Measurements from ENCODE around the gene HYI.

The HYI gene

GRCh38 chr1:43432171-43432860 is 21.4 kb downstream of the HYI start:
- Mint-ChIP-seq H3K4me3 (no peak overlapping the region), H3K27ac (no peak overlapping the region), H3K27me3 (no peaks in the 10 kb centered on the region), H3K36me3 (no peaks in the 10 kb centered on the region), H3K9me3 (ENCODE audit: low read depth) (no peaks in the 10 kb centered on the region), H3K4me1 (ENCODE audit: low read depth) (no peaks in the 10 kb centered on the region)

GRCh38 chr1:43431676-43432075 is 22.1 kb downstream of the HYI start:
- H3K9me3 Mint-ChIP-seq (ENCODE audit: low read depth): no peaks in the 10 kb centered on the region
- H3K36me3 Mint-ChIP-seq: no peaks in the 10 kb centered on the region
- H3K27ac Mint-ChIP-seq: no peak overlapping the region
- H3K4me3 Mint-ChIP-seq: no peak overlapping the region
- H3K27me3 Mint-ChIP-seq: no peaks in the 10 kb centered on the region
- H3K4me1 Mint-ChIP-seq (ENCODE audit: low read depth): no peaks in the 10 kb centered on the region

GRCh38 chr1:43430831-43431230 is 22.9 kb downstream of the HYI start:
- Mint-ChIP-seq H3K27me3 (no peaks in the 10 kb centered on the region), H3K36me3 (no peaks in the 10 kb centered on the region), H3K27ac (no peak overlapping the region), H3K4me1 (ENCODE audit: low read depth) (no peaks in the 10 kb centered on the region), H3K9me3 (ENCODE audit: low read depth) (no peaks in the 10 kb centered on the region), H3K4me3 (no peak overlapping the region)

- no peaks in the 10 kb centered on the region for H3K27me3 Mint-ChIP-seq
- no peaks in the 10 kb centered on the region for H3K36me3 Mint-ChIP-seq
Observed at GRCh38 chr1:43427941-43428340, 25.8 kb downstream of the HYI start.

GRCh38 chr1:43427524-43427923 is 26.2 kb downstream of the HYI start:
- H3K9me3 Mint-ChIP-seq (ENCODE audit: low read depth): no peaks in the 10 kb centered on the region

More at GRCh38 chr1:43427941-43428340, 25.8 kb downstream of the HYI start:
- H3K4me3 Mint-ChIP-seq: no peak overlapping the region
- no peak overlapping the region for H3K27ac Mint-ChIP-seq
- no peaks in the 10 kb centered on the region for H3K4me1 Mint-ChIP-seq (ENCODE audit: low read depth)
- H3K9me3 Mint-ChIP-seq (ENCODE audit: low read depth): no peaks in the 10 kb centered on the region

GRCh38 chr1:43426221-43426620 is 27.5 kb downstream of the HYI start:
- Mint-ChIP-seq H3K27ac (no peak overlapping the region), H3K36me3 (no peaks in the 10 kb centered on the region), H3K27me3 (no peaks in the 10 kb centered on the region), H3K4me3 (no peak overlapping the region), H3K9me3 (ENCODE audit: low read depth) (no peaks in the 10 kb centered on the region), H3K4me1 (ENCODE audit: low read depth) (no peaks in the 10 kb centered on the region)

More at GRCh38 chr1:43427524-43427923, 26.2 kb downstream of the HYI start:
- Mint-ChIP-seq H3K4me3 (no peak overlapping the region), H3K36me3 (no peaks in the 10 kb centered on the region), H3K27me3 (no peaks in the 10 kb centered on the region), H3K4me1 (ENCODE audit: low read depth) (no peaks in the 10 kb centered on the region), H3K27ac (no peak overlapping the region)

GRCh38 chr1:43425045-43425444 is 28.7 kb downstream of the HYI start:
- no peaks in the 10 kb centered on the region for H3K36me3 Mint-ChIP-seq

GRCh38 chr1:43423672-43424550 is 29.8 kb downstream of the HYI start:
- Mint-ChIP-seq H3K4me1 (ENCODE audit: low read depth) (no peaks in the 10 kb centered on the region), H3K9me3 (ENCODE audit: low read depth) (no peaks in the 10 kb centered on the region), H3K27ac (no peak overlapping the region), H3K27me3 (no peaks in the 10 kb centered on the region), H3K4me3 (no peak overlapping the region), H3K36me3 (no peaks in the 10 kb centered on the region)

More at GRCh38 chr1:43425045-43425444, 28.7 kb downstream of the HYI start:
- no peaks in the 10 kb centered on the region for H3K4me1 Mint-ChIP-seq (ENCODE audit: low read depth)
- no peaks in the 10 kb centered on the region for H3K27me3 Mint-ChIP-seq
- no peak overlapping the region for H3K27ac Mint-ChIP-seq
- no peak overlapping the region for H3K4me3 Mint-ChIP-seq
- H3K9me3 Mint-ChIP-seq (ENCODE audit: low read depth): no peaks in the 10 kb centered on the region

- no peaks in the 10 kb centered on the region for H3K27me3 Mint-ChIP-seq
- H3K4me1 Mint-ChIP-seq (ENCODE audit: low read depth): no peaks in the 10 kb centered on the region
- no peak overlapping the region for H3K4me3 Mint-ChIP-seq
- no peaks in the 10 kb centered on the region for H3K9me3 Mint-ChIP-seq (ENCODE audit: low read depth)
- H3K27ac Mint-ChIP-seq: no peak overlapping the region
- no peaks in the 10 kb centered on the region for H3K36me3 Mint-ChIP-seq
Observed at GRCh38 chr1:43422995-43423671, 30.6 kb downstream of the HYI start.

- Mint-ChIP-seq H3K9me3 (ENCODE audit: low read depth) (no peaks in the 10 kb centered on the region), H3K27ac (no peak overlapping the region), H3K36me3 (no peaks in the 10 kb centered on the region), H3K4me3 (no peak overlapping the region), H3K27me3 (no peaks in the 10 kb centered on the region), H3K4me1 (ENCODE audit: low read depth) (no peaks in the 10 kb centered on the region)
Observed at GRCh38 chr1:43421976-43422750, 31.6 kb downstream of the HYI start.

- H3K27me3 Mint-ChIP-seq: no peaks in the 10 kb centered on the region
- H3K4me1 Mint-ChIP-seq (ENCODE audit: low read depth): no peaks in the 10 kb centered on the region
- no peaks in the 10 kb centered on the region for H3K36me3 Mint-ChIP-seq
- H3K27ac Mint-ChIP-seq: no peak overlapping the region
- H3K9me3 Mint-ChIP-seq (ENCODE audit: low read depth): no peaks in the 10 kb centered on the region
- no peak overlapping the region for H3K4me3 Mint-ChIP-seq
Observed at GRCh38 chr1:43421396-43421795, 32.3 kb downstream of the HYI start.

- Mint-ChIP-seq H3K27ac (no peak overlapping the region), H3K4me3 (no peak overlapping the region), H3K4me1 (ENCODE audit: low read depth) (no peaks in the 10 kb centered on the region), H3K36me3 (no peaks in the 10 kb centered on the region), H3K9me3 (ENCODE audit: low read depth) (no peaks in the 10 kb centered on the region), H3K27me3 (no peaks in the 10 kb centered on the region)
Observed at GRCh38 chr1:43420874-43421273, 32.9 kb downstream of the HYI start.

GRCh38 chr1:43419627-43420425 is 33.9 kb downstream of the HYI start:
- H3K4me3 Mint-ChIP-seq: no peak overlapping the region
- H3K36me3 Mint-ChIP-seq: no peaks in the 10 kb centered on the region
- no peaks in the 10 kb centered on the region for H3K4me1 Mint-ChIP-seq (ENCODE audit: low read depth)
- H3K27ac Mint-ChIP-seq: no peak overlapping the region
- no peaks in the 10 kb centered on the region for H3K9me3 Mint-ChIP-seq (ENCODE audit: low read depth)
- no peaks in the 10 kb centered on the region for H3K27me3 Mint-ChIP-seq

- Mint-ChIP-seq H3K27me3 (no peaks in the 10 kb centered on the region), H3K4me1 (ENCODE audit: low read depth) (peaks cover 3% of the 10 kb centered on the region), H3K9me3 (ENCODE audit: low read depth) (no peaks in the 10 kb centered on the region), H3K36me3 (peaks cover 3% of the 10 kb centered on the region), H3K4me3 (no peak overlapping the region), H3K27ac (no peak overlapping the region)
Observed at GRCh38 chr1:43418858-43419257, 34.9 kb downstream of the HYI start.

Measured in activated naive CD8-positive, alpha-beta T cell (primary cell).